Measurements from ENCODE around the gene RARRES2. TPM values are rescaled to one million over a fixed set of nuclear protein-coding genes. Genes with fewer than 3 reads are reported as not detected.

Gene RARRES2
- total RNA-seq, 1 experiment from 2014 or later = 2.1 TPM

DNA sequence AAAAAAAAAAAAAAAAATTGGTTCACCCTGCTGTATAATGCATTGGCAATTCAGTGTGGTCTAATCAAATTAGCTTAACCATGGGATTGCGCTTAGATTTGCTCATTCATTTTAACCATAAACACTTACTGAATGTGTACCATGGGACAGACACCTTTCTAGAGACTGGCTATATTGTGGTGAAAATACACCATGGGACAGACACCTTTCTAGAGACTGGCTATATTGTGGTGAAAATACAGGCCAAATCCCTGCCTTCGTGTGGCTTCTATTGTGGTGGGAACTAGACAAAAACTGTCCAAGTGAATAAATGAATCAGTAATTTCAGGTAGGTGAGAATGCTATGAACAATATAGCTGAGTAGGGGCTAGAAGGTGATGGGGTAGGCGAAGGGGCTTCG lies 17.0 kb upstream of the RARRES2 start:
- ATAC-seq (no peak), DNase-seq (ENCODE audit: low read depth, low spot score) (no peak)
- H3K79me2 ChIP-seq (ENCODE audit: insufficient read depth, low read length) = no peaks in the 10 kb centered on the region
- TF ChIP-seq CBX3 (IDR thresholded peaks at IDR 0.05; ENCODE audit: low read depth) (no peak), FOSL1 (IDR thresholded peaks at IDR 0.05; ENCODE audit: low read depth) (no peak), YY1 (IDR thresholded peaks at IDR 0.05; ENCODE audit: extremely low read depth, insufficient replicate concordance, low read depth, low read length) (no peak), POLR2AphosphoS5 (IDR thresholded peaks at IDR 0.05; ENCODE audit: low read depth, low read length) (no peak), CTCF (IDR thresholded peaks at IDR 0.05 in 2 of 3, conservative IDR thresholded peaks at IDR 0.05 in 1 of 3; ENCODE audit: borderline replicate concordance in 1 of 3, insufficient read depth in 1 of 3, low read depth in 2 of 3, low read length in 2 of 3) (no peak), MAX (IDR thresholded peaks at IDR 0.05) (no peak), ELF1 (IDR thresholded peaks at IDR 0.05; ENCODE audit: borderline replicate concordance, low read depth) (no peak), JUND (IDR thresholded peaks at IDR 0.05) (no peak), SRF (IDR thresholded peaks at IDR 0.05; ENCODE audit: low read depth) (no peak), RAD21 (IDR thresholded peaks at IDR 0.05; ENCODE audit: low read depth) (no peak), POLR2A (IDR thresholded peaks at IDR 0.05; ENCODE audit: borderline replicate concordance, extremely low read depth, insufficient read depth, insufficient read length) (no peak), EZH2phosphoT487 (IDR thresholded peaks at IDR 0.05; ENCODE audit: borderline replicate concordance) (no peak)
- TF ChIP-seq, protein P1, sequence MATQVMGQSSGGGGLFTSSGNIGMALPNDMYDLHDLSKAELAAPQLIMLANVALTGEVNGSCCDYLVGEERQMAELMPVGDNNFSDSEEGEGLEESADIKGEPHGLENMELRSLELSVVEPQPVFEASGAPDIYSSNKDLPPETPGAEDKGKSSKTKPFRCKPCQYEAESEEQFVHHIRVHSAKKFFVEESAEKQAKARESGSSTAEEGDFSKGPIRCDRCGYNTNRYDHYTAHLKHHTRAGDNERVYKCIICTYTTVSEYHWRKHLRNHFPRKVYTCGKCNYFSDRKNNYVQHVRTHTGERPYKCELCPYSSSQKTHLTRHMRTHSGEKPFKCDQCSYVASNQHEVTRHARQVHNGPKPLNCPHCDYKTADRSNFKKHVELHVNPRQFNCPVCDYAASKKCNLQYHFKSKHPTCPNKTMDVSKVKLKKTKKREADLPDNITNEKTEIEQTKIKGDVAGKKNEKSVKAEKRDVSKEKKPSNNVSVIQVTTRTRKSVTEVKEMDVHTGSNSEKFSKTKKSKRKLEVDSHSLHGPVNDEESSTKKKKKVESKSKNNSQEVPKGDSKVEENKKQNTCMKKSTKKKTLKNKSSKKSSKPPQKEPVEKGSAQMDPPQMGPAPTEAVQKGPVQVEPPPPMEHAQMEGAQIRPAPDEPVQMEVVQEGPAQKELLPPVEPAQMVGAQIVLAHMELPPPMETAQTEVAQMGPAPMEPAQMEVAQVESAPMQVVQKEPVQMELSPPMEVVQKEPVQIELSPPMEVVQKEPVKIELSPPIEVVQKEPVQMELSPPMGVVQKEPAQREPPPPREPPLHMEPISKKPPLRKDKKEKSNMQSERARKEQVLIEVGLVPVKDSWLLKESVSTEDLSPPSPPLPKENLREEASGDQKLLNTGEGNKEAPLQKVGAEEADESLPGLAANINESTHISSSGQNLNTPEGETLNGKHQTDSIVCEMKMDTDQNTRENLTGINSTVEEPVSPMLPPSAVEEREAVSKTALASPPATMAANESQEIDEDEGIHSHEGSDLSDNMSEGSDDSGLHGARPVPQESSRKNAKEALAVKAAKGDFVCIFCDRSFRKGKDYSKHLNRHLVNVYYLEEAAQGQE (IDR thresholded peaks at IDR 0.05; ENCODE audit: low read depth) = no peak
- TF ChIP-seq, protein P2, sequence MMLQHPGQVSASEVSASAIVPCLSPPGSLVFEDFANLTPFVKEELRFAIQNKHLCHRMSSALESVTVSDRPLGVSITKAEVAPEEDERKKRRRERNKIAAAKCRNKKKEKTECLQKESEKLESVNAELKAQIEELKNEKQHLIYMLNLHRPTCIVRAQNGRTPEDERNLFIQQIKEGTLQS (IDR thresholded peaks at IDR 0.05) = no peak
- POLR2A ChIA-PET = no interaction called here
- H3K4me2 ChIP-seq (ENCODE audit: low read length) = no peak overlapping the region
- H3K9me2 ChIP-seq (ENCODE audit: insufficient read depth) = no peaks in the 10 kb centered on the region
- H3K9me3 ChIP-seq (ENCODE audit: control insufficient read depth in 1 of 2, insufficient read depth in 1 of 2, low read depth in 1 of 2, low read length in 2 of 2) = no peaks in the 10 kb centered on the region
- H3K4me3 ChIP-seq (replicated peaks in 1 of 2; ENCODE audit: low read depth in 1 of 2, low read length in 2 of 2) = no peak overlapping the region
- no peaks in the 10 kb centered on the region for H4K20me1 ChIP-seq (ENCODE audit: insufficient read depth)
- H2AFZ ChIP-seq (ENCODE audit: low read depth, low read length, poor library complexity, severe bottlenecking) = no peak overlapping the region
- no peaks in the 10 kb centered on the region for H3K27me3 ChIP-seq (ENCODE audit: insufficient read depth, low read length)
- H3K9ac ChIP-seq (ENCODE audit: low read length) = no peak overlapping the region
- no peak overlapping the region for H3K27ac ChIP-seq (ENCODE audit: low read depth, low read length)
- no peaks in the 10 kb centered on the region for H3K36me3 ChIP-seq (ENCODE audit: control insufficient read depth in 1 of 2, insufficient read depth in 2 of 2, low read length in 2 of 2)
- BruUV-seq (replicated peaks) = no TSS peak
- CTCF ChIA-PET = no interaction called here
- H3K4me1 ChIP-seq (ENCODE audit: control insufficient read depth in 1 of 2, insufficient read depth in 2 of 2, low read length in 2 of 2) = peaks cover 0 to 12% of the 10 kb centered on the region in 2 experiments; a peak in 2 of 4 replicates
- intact Hi-C loops (cut with micrococcal nuclease) = no loop called here
- RAD21 ChIA-PET (ENCODE audit: low non-redundant PET in 1 of 2, low total read pairs in 2 of 2, uncharacterized antibody in 2 of 2, unreplicated experiment in 2 of 2) = no interaction called here

Data from HCT116 (cell line).